CD4-positive, alpha-beta T cell treated with Interleukin-12 subunit alpha and Interleukin-12 subunit beta, for 1 hour (primary cell): Measurements from ENCODE around the gene MXRA7.
A peak's percentile ranks its signal among the peaks of the same experiment; 100 is the strongest.

Experiments
- DNase-seq: peaks from one replicate; pipeline ENCODE4 v3.0.0-alpha.2; 2020

Gene MXRA7

GRCh38 chr17:76672892-76673291, 37.9 kb downstream of the MXRA7 start:
- no peak for DNase-seq

GRCh38 chr17:76672270-76672851, 38.4 kb downstream of the MXRA7 start:
- no peak for DNase-seq

GRCh38 chr17:76671912-76672262, 38.9 kb downstream of the MXRA7 start:
- DNase-seq, result no peak

GRCh38 chr17:76671123-76671911, 39.4 kb downstream of the MXRA7 start:
- peak; percentile 100 for DNase-seq

GRCh38 chr17:76670718-76671122, 40.0 kb downstream of the MXRA7 start:
- DNase-seq, result no peak

- DNase-seq, result no peak
Measured at GRCh38 chr17:76670020-76670717, 40.6 kb downstream of the MXRA7 start.

GRCh38 chr17:76667786-76668453, 42.8 kb downstream of the MXRA7 start:
- no peak for DNase-seq

- DNase-seq, result no peak
Measured at GRCh38 chr17:76667491-76667755, 43.3 kb downstream of the MXRA7 start.

- no peak for DNase-seq
Measured at GRCh38 chr17:76660656-76661042, 50.1 kb downstream of the MXRA7 start.

GRCh38 chr17:76659928-76660655, 50.7 kb downstream of the MXRA7 start:
- peak; percentile 46 for DNase-seq

- DNase-seq, result no peak
Measured at GRCh38 chr17:76658242-76658662, 52.5 kb downstream of the MXRA7 start.

GRCh38 chr17:76657505-76658241, 53.1 kb downstream of the MXRA7 start:
- DNase-seq, result no peak

- DNase-seq, result no peak
Measured at GRCh38 chr17:76654408-76654807, 56.4 kb downstream of the MXRA7 start.

GRCh38 chr17:76650504-76650903, 60.3 kb downstream of the MXRA7 start:
- no peak for DNase-seq

GRCh38 chr17:76646712-76647111, 64.1 kb downstream of the MXRA7 start:
- no peak for DNase-seq

GRCh38 chr17:76645481-76645880, 65.3 kb downstream of the MXRA7 start:
- DNase-seq, result no peak

GRCh38 chr17:76644995-76645394, 65.8 kb downstream of the MXRA7 start:
- DNase-seq, result no peak

GRCh38 chr17:76643553-76644148, 67.1 kb downstream of the MXRA7 start, which contains the start of gene ST6GALNAC1:
Gene ST6GALNAC1 (minus strand): TSS chr17:76643757. CDS start chr17:76643638, 119 bp downstream.
- peak; percentile 37 for DNase-seq

- DNase-seq, result no peak
Measured at GRCh38 chr17:76642994-76643393, 67.8 kb downstream of the MXRA7 start.

- no peak for DNase-seq
Measured at GRCh38 chr17:76642032-76642561, 68.7 kb downstream of the MXRA7 start.

GRCh38 chr17:76641501-76641900, 69.3 kb downstream of the MXRA7 start:
- no peak for DNase-seq
